Nephron (organoid): ENCODE measurements around the gene RNF220.
A peak's percentile ranks its signal among the peaks of the same experiment; 100 is the strongest.

Experiments
- H3K27ac Mint-ChIP-seq, 3 experiments: 2 replicates each; pipeline ENCODE4 v1.8.0; 2020; ENCODE audit warnings: mixed read lengths in 3 of 3, mild to moderate bottlenecking in 2 of 3, moderate library complexity in 1 of 3
- H3K27me3 Mint-ChIP-seq: 2 replicates; pipeline ENCODE4 v1.8.0; 2021; ENCODE audit warnings: low read depth, mild to moderate bottlenecking, moderate library complexity, mixed read lengths
- H3K36me3 Mint-ChIP-seq: 2 replicates; pipeline ENCODE4 v1.8.0; 2020; ENCODE audit warnings: low read depth, mixed read lengths
- H3K4me1 Mint-ChIP-seq: 2 replicates; pipeline ENCODE4 v1.8.0; 2020; ENCODE audit warnings: mixed read lengths
- H3K4me3 Mint-ChIP-seq, 3 experiments: 2 replicates each; pipeline ENCODE4 v1.8.0; 2020; ENCODE audit warnings: mild to moderate bottlenecking in 3 of 3, mixed read lengths in 3 of 3, moderate library complexity in 2 of 3
- H3K9me3 Mint-ChIP-seq: 2 replicates; pipeline ENCODE4 v1.8.0; 2020; ENCODE audit warnings: mixed read lengths
- CTCF ChIP-seq, 3 experiments: fragments of 200-600 bp; sonication (generic); IDR thresholded peaks; one replicate each; pipeline ENCODE4 v1.5.0; 2021; ENCODE audit warnings: antibody characterized with exemption in 3 of 3; ENCODE audit not compliant: unreplicated experiment in 3 of 3

The RNF220 gene

GRCh38 chr1:44670751-44671640 is 265.9 kb downstream of the RNF220 start:
- TF ChIP-seq CTCF (IDR thresholded peaks at IDR 0.05; ENCODE audit: unreplicated experiment in 3 of 3), result no peak
- peak overlapping the region in 2 of 3 experiments; percentile 4 to 10 for H3K4me3 Mint-ChIP-seq
- no peak overlapping the region for H3K27ac Mint-ChIP-seq
- no peaks in the 10 kb centered on the region for H3K9me3 Mint-ChIP-seq
- no peaks in the 10 kb centered on the region for H3K27me3 Mint-ChIP-seq
- peaks cover 4% of the 10 kb centered on the region for H3K36me3 Mint-ChIP-seq
- peaks cover 28% of the 10 kb centered on the region for H3K4me1 Mint-ChIP-seq

GRCh38 chr1:44672254-44672955 is 267.4 kb downstream of the RNF220 start:
- no peak for TF ChIP-seq CTCF (IDR thresholded peaks at IDR 0.05; ENCODE audit: unreplicated experiment in 3 of 3)
- H3K4me1 Mint-ChIP-seq, result peaks cover 28% of the 10 kb centered on the region
- H3K9me3 Mint-ChIP-seq, result no peaks in the 10 kb centered on the region
- H3K36me3 Mint-ChIP-seq, result peaks cover 4% of the 10 kb centered on the region
- peak overlapping the region; percentile 56 to 80 (median 63) for H3K27ac Mint-ChIP-seq
- no peaks in the 10 kb centered on the region for H3K27me3 Mint-ChIP-seq
- peak overlapping the region; percentile 85 to 94 (median 87) for H3K4me3 Mint-ChIP-seq

DNA sequence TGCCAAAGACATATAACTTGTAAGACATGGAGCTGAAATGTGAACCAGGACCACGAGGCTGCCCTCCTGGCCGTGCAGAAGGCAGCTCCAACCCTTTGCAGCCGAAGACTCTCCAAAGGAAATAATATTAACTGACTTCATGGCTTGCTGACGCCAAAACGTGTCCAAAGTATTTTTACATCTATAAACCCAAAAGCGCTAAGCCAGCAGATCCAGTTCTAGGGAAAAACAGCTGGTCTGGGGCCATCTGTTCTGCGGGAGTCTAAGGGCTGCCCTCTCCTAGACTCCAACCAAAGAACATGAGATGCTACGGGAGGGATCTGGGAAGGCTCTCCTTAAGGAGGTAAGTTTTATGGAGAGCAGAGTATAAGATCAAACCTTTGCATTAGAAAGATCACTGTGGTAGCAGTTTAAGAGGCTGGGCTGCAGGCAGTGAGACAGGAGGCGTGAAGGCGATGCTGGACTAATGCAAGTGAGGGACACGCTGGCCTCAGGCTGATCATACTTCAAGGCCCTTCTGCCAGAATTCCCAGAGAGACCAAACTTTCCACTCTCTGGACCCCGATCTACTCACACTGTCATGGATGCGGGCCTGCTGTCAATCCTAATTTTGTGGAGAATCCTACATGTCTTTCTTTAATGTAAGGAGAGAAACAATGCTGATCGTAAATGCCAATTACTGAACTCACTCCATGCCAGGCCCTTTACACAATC is 268.1 kb downstream of the RNF220 start:
- Mint-ChIP-seq H3K4me1 (peaks cover 28% of the 10 kb centered on the region), H3K4me3 (peak overlapping the region; percentile 85 to 94 (median 87)), H3K36me3 (peaks cover 4% of the 10 kb centered on the region), H3K27me3 (no peaks in the 10 kb centered on the region), H3K9me3 (no peaks in the 10 kb centered on the region), H3K27ac (peak overlapping the region; percentile 50 to 87 (median 79))
- no peak for TF ChIP-seq CTCF (IDR thresholded peaks at IDR 0.05; ENCODE audit: unreplicated experiment in 3 of 3)

GRCh38 chr1:44673675-44674112 is 268.6 kb downstream of the RNF220 start:
- Mint-ChIP-seq H3K4me3 (peak overlapping the region; percentile 85 to 94 (median 87)), H3K27me3 (no peaks in the 10 kb centered on the region), H3K4me1 (peaks cover 28% of the 10 kb centered on the region), H3K9me3 (no peaks in the 10 kb centered on the region), H3K27ac (peak overlapping the region; percentile 50 to 87 (median 79)), H3K36me3 (peaks cover 4% of the 10 kb centered on the region)
- TF ChIP-seq CTCF (IDR thresholded peaks at IDR 0.05; ENCODE audit: unreplicated experiment in 3 of 3), result no peak

DNA sequence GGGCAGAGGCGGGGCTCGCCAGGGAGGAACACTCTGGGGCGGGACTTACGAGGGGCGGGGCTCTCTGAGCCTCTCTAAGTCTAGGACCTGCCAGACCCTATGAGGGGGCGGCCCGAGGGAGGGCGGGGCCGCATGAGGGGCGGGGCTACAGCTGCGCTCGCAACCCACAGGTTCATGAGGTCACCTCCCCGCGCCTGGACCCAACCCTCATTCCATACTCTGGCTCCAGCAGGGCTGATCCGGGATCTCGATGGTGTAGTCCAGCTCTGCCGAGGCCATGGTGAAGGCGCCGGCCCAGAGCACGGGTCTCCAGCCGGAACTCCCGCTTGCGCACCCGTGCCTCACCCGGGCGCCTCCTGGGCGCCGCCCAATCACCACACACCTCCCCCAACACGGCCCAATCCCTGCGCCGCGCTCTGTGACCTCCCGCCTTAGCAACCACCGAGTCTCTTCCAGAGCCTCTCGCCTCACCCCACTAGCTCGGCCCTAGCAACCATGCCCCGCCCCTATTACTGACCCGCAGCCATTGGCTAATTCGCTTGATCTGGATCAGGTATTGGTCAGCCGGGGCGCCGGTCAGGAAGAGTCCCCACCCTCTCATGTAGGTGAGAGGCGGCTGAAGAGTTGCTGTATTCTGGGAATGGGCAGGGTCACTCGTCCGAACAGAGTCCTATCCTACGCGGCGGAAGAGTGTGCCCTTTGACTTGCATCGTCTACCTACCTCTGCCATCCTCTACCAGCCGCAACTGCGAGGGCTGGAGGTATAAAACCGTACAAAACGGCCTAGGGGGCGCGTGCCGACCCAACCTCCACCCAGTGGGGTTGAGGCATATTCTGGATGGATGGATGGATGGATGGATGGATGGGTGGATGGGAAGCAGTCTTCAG is 269.3 kb downstream of the RNF220 start, which contains the start of the genes ARMH1 and TMEM53:
Gene ARMH1, plus strand, starts transcription at position 602 of the 888 bp plus-strand sequence. CDS start 14,984 bp downstream, outside the sequence.
Gene TMEM53, minus strand, starts transcription at position 369 of the 888 bp plus-strand sequence. Its CDS starts 90 bp downstream, at position 279.
- peaks cover 28% of the 10 kb centered on the region for H3K4me1 Mint-ChIP-seq
- no peaks in the 10 kb centered on the region for H3K9me3 Mint-ChIP-seq

More for the DNA sequence above, 269.3 kb downstream of the RNF220 start, which contains the start of the genes ARMH1 and TMEM53:
- TF ChIP-seq CTCF (IDR thresholded peaks at IDR 0.05; ENCODE audit: unreplicated experiment in 3 of 3), result no peak
- peaks cover 4% of the 10 kb centered on the region for H3K36me3 Mint-ChIP-seq
- peak within 1 kb of the TSS; percentile 85 to 94 (median 87) for H3K4me3 Mint-ChIP-seq
- H3K27ac Mint-ChIP-seq, result peak within 1 kb of the TSS; percentile 50 to 87 (median 79)
- no peaks in the 10 kb centered on the region for H3K27me3 Mint-ChIP-seq
